ENCODE data around the gene TBK1. TPM values are rescaled to one million over a fixed set of nuclear protein-coding genes. Genes with fewer than 3 reads are reported as not detected.
"Not testable (repeated sequence)": the region's sequence is repeated elsewhere in the genome, so short reads cannot be mapped to it uniquely, and the experiment has no call there.

TBK1 gene
- total RNA-seq, 1 donor from 2014 or later, result 26.1 TPM

DNA sequence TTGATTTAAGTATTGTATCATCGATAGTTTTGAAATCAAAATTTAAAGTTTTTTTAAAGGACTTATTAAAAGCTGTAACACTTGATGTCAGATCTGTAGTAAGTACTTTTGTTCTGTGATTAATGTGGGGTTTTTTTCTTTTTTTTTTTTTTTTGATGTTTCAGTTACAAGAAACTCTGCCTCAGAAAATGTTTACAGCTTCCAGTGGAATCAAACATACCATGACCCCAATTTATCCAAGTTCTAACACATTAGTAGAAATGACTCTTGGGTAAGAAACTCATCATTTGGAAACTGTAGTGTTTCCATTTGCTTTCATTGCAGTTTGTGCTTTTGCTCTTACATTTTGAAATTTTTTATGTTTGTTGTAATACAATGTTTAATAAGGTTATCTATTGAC, 45.6 kb downstream of the TBK1 start:
- DNase-seq (ENCODE audit: low spot score), result no peak

DNA sequence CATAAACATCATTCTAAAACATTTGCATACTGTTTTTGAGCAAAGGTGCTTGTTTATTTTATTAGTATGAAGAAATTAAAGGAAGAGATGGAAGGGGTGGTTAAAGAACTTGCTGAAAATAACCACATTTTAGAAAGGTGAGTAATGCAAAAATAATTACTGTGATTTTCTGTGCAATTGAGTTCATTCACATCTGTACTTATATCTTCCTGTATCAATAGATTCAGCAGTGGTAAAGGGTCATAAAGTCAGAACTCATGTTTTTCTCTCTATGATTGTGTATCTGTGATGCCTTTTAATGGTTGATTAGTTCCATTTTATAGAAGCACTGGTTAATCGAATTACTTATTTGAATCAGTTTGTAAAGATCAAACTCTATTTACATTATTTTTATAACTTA, 46.0 kb downstream of the TBK1 start:
- DNase-seq (ENCODE audit: low spot score), result no peak

DNA sequence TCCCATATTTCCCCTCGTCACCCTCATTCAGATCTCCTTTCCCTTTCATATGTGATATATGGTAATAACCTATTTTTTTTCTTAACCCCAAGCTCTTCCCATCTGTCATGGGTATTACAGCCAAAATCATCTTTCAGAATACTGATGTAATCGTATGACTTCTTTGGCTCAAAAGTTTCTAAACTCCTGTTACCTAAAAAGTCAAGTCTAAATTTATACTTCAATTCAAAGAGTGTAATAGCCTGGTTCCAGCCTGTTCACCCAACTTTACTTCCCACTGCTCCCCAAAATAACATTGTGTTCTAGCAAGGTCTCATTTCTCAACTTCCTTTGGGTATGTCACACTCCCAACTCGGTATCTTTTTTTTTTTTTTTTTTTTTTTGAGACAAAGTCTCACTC, 48.5 kb downstream of the TBK1 start:
- DNase-seq (ENCODE audit: low spot score), result no peak

DNA sequence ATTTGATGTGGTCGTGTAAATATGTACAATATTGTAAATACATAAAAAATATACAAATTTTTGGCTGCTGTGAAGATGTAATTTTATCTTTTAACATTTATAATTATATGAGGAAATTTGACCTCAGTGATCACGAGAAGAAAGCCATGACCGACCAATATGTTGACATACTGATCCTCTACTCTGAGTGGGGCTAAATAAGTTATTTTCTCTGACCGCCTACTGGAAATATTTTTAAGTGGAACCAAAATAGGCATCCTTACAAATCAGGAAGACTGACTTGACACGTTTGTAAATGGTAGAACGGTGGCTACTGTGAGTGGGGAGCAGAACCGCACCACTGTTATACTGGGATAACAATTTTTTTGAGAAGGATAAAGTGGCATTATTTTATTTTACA, 49.6 kb downstream of the TBK1 start:
- no peak for DNase-seq (ENCODE audit: low spot score)

DNA sequence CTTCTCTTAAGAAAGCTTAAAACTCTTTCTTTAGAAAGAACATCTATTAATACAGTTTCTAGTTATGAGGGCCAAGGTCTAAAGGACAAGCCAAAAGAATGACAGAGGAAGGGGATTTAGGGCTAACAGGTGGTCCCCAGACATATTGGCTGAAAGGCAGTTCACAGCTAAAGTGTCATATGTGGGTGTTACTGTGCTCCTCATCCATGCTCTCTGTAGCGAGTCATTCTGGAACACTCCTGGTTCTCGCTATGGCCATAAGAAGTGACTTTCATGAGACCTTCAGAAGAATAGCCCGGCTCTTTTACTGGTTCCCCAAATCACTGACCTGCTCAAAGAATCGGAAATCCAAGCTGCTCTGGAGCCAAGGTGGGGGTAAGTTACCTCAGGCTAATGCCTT, 55.0 kb downstream of the TBK1 start:
- no peak for DNase-seq (ENCODE audit: low spot score)

DNA sequence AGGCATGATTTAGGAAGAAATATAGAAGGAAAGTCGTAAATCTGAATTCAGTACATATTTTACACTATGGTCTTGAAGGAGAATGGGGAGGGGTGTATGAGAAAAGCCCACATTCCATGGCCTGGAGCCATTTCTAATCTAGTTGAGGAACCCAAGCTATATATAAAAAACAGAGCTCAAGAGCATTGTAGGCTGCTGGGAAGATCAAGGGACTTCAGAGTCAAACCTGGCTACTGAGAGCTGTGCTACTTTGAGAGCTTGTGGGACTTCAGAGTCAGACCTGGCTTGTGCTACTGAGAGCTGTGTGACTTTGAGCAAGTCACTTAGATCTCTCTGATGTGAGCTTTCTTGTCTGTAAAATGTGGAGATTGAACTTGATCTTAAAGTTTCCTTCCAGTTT, 58.7 kb downstream of the TBK1 start:
- no peak for DNase-seq (ENCODE audit: low spot score)

DNA sequence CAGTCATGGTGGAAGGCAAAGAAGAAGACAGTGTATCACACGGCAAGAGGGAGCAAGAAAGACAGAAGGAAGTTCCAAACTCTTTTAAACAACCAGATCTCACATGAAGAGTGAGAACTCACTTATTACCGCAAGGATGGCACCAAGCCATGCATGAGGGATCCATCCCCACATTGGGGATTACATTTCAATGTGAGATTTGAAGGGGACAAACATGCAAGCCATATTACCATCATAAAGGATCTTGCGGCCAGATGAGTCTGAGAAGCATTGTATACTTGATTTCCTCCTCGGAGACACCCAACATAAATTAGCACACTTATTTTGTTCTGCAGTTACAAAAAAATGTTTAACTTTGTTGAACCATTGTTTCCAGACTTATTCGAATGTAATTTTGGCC, 66.5 kb downstream of the TBK1 start:
- DNase-seq (ENCODE audit: low spot score), result no peak

DNA sequence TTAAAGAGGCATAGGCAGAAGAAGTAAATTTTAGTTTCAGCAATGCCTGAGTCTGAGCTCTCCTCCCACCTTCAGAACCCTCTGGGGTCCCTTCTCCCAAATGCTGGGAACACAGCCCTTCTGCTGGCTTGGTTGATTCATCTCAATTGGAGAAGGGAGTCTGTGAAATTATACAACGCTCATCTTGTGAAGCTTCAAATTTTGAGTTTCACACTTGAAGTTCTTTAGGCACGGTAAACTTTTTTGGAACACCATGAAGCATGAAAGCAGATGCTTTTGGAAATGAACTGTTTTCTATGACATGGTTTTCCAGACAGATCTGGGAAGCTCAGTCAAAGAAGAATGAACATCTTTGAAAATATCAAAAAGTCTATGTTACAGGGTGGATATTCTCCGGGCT, 69.9 kb downstream of the TBK1 start:
- no peak for DNase-seq (ENCODE audit: low spot score)

DNA sequence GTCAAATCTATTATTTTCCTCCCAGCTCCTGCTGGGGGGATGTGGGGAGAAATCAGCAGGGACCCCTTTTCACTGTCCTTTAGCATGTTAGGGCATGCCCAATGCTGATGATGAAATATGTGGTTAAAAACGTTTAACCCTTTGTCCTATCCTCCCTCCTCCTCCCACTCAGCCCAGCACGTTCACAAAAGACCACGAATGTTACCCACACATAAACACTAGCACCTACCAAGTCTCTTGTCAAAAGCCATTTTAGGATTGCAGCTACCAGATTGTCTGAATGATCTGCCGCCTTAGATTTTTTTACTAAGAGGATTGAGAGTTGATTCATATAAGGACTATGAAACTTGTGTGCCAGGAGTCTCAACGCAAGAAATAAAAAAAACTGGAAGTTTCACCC, 70.4 kb downstream of the TBK1 start:
- DNase-seq (ENCODE audit: low spot score), result no peak

DNA sequence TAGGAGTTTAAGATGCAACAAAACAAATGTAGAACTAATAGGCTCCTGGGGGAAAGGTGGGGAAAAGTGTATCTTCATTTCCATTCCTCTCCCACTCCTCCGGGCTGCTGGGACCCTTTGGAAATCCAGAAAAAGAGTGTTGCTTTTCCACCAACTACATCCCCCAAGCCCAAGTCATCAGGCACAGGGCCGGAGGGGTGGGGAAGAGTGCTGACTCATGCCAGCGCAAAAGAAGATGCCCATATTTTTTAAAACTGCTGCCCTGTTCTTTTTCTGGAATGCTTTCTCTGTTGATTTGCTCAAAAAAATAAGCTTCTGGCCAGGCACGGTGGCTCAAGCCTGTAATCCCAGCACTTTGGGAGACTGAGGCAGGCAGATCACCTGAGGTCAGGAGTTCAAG, 70.9 kb downstream of the TBK1 start:
- DNase-seq (ENCODE audit: low spot score), result no peak

DNA sequence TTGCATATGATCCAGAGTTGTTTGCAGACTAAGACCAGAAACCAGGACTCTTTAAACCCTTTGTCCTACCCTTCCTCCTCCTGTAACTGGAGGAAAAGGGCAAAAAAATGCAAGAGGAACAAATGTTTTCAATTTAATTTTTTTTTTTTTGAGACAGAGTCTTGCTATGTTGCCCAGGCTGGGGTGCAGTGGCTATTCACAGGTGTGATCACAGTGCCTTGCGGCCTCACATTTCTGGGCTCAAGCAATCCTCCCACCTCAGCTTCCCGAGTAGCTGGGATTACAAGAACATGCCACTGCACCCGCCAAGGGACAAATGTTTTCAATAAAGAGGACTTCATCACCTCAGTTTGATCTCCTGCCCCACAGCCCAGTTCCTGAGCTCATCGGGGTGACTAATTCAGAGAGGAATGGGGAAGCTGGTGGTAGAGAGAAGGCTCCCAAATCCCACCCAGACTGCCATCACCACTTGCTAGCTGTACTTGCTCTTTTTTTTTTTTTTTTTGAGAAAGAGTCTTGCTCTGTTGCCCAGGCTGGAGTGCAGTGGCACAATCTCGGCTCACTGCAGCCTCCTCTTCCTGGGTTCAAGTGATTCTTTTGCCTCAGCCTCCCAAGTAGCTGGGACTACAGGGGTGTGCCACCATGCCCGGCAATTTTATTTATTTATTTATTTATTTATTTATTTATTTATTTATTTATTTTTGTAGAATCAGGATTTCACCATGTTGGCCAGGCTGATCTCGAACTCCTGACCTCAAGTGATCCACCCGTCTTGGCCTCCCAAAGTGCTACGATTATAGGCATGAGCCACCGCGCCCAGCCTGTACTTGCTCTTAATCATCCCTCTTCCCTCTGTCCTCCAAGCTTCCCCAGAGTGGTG, 71.9 kb downstream of the TBK1 start:
- DNase-seq (ENCODE audit: low spot score), result not testable (repeated sequence)

DNA sequence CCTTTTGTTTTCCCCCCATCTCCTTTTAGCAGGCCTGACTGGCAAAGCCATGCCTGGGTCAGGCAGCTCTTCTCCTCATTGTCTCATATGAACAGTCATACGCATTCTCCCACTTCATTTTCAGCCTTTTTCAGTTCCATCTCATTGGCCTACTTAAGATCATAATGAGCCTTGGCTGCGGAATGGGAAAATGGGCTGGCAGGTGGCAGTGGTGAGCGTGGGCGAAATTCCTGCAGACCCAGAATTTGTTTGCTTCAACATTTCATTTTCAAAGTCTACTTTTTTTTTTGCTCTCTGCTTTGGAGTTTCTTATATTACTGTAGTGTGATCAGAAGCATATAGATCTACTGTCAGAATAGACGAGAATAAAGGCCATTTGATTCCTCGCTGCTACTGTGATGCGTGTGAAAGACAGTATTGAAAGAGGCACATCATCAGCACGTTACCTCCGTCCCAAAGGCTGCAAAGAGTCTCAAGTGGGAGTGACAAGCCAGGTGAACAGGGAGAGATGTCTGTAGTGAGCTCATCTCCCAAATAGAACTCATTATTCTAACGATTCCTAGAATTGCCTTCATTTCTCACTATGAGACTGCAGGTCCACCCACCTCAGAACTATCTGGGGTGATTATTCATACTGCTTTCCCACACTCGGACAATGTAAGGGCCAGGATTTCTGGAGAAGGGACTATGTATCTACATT, 73.7 kb downstream of the TBK1 start:
- DNase-seq (ENCODE audit: low spot score), result no peak

DNA sequence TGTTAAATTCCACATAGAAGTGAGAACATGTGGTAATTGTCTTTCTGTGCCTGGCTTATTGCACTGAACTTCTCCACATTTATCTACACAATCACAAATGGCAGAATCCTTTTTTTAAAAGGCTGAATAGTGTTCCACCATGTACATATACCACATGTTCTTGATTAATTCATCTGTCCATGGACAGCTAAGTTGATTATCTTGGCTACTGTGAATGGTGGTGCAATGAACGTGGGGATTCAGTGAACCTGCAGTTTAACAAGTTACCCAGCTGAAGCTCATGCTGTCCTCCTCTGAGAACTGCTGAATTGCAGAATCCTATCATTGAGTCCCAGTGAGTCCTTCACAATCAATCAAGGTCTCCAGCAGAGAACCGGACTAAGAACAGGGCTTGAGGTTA, 74.9 kb downstream of the TBK1 start:
- DNase-seq (ENCODE audit: low spot score), result no peak

DNA sequence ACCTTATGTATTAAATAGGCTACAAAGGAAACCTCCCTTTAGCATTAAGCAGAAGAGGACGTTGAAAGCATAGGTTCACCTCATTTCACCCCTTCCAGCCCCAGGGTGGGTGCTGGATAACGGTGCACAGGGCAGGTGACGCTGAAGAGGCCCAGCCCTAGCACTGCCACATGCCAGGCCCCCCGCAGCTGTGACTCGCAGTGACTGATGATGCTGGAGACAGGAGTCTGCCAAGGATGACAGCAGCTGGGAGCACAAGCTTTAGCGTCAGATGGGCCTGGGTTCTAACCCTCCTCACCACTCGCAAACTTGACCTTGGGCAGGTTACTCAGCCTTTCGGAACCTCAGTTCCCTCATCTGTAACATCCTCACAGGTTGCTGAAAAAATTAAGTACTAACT, 76.7 kb downstream of the TBK1 start:
- DNase-seq (ENCODE audit: low spot score), result no peak

DNA sequence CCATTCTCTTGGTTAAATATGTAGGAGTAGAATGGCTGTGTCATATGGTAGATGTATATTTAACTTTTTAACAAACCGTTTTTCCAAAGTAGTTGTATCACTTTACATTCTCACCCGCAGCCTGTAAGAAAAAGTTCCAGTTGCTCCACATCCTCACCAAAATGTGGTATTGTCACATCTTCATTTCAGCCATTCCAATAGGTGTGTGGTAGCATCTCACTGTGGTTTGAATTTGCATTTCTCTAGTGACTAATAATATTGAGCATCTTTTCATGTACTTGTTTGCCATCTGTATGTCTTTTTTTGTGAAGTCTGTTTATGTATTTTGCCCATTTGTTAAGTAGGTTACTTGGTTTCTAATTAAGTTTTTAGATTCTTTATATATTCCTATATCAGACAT, 78.6 kb downstream of the TBK1 start:
- no peak for DNase-seq (ENCODE audit: low spot score)

DNA sequence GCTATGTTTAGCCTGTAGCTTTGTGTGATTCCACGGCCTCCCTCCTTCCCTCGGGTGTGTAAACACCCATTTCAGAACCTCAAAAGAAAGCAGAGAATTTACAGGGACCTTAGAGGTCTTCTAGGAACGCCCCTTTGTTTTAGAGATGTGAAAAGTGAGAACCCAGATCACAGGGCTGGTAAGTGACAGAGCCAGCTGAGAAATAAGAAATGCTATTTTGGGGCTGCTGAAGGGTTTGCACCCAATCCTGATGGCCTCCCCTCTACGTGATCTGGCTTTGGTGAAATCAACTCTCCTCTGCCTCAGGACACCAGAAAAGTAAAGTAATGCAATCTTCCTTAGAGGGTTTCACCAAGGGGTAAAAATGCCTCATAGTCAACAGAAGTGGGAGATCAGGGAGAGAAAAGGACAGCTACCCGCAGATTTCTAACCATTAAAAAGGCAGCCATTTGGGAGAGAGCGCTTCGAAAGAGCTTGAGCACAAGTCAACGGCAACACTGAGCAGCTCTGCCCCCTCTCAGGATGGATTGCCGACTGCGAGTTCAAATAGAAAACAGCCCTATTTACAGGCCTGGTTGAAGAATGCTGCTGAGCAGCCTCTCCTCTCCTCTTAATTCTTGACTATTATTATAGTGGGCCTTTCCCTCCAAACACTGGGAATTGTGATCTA, 79.9 kb downstream of the TBK1 start:
- no peak for DNase-seq (ENCODE audit: low spot score)

DNA sequence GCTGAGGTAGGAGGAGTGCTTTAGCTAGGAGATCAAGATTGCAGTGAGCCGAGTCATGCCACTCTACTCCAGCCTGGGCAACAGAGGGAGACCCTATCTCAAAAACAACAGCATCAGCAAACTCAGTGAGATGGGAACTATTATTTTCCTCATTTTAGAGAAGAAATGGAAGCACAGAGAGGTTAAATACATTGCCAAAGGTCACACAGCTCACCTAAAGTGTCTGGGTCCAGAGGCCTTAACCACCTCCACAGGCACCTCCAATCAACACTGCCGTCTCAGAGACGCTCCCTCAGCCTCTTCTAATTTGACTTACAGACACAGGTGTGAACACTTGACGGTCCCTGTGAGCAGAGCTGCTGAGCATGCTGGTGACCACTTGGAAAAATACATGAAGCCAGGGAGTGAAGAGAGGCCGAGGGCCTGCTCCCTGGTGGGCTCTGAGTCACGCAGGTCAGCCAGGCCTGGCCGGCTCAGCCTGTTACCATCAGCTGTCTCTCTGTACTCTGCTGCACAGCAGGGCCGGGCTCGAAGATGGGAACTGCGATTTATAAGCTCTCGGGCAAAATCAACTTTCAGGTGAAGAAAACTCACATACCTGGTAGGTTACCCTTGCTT, 80.9 kb downstream of the TBK1 start:
- DNase-seq (ENCODE audit: low spot score), result no peak

DNA sequence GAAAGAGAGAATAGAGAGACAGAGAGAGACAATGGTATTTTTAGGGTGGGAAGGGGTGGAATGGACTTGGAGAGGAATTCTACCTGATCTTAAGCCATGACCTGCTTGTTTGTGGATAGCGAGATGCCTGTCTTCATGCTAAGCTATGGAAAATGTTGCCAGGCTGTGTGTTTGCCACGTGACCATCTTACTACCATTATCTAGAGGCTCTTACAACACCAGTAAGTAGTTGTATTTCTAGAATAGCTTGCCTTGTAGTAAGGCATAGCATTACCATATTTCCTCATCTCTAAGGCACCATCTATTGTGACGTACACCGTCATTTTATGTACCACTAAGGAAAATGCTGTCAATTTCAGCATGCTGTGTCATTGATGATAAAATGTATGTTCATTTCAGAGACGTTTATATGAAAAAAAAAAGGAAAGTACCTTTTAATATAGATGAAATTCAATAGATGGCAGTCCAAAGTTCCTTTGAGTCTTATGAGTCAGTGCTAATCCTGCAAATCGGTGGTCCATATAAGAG, 82.8 kb downstream of the TBK1 start:
- DNase-seq (ENCODE audit: low spot score), result no peak

DNA sequence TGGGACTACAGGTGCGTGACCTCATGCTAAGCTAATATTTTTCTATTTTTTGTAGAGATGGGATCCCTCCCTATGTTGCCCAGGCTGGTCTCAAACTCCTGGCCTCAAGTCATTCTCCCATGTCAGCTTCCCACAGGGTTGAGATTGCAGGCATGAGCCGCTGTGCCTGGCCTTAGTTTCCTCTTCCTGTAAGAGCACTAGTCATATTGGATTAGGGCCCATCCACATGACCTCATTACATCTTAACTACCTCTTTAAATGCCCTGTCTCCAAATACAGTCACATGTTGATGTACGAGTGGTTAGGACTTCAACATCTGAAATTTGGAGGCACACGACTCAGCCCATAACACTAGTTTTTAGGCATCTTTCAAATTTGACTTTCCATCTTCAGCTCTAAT, 86.2 kb downstream of the TBK1 start:
- no peak for DNase-seq (ENCODE audit: low spot score)

DNA sequence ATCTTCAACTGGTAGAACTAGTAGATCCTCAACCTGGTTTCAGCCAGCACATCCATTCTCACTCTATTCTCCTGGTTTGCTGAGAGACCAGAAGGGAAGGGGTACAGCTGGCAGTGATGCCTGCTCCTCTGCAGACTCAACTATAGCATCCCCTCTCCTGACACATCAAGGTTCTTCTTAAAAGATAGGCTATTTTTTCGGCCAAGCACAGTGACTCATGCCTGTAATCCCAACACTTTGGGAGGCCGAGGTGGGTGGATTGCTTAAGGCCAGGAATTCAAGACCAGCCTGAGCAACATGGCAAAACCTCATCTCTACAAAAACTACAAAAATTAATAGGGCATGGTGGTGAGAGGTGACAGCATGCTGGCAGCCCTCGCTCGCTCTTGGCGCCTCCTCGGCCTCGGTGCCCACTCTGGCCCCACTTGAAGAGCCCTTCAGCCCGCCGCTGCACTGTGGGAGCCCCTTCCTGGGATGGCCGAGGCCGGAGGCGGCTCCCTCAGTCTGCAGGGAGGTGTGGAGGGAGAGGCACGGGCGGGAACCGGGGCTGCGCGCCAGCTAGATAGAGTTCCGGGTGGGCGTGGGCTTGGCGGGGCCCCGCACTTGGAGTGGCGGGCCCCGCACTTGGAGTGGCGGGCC, 90.6 kb downstream of the TBK1 start:
- DNase-seq (ENCODE audit: low spot score), result not testable (repeated sequence)

DNA sequence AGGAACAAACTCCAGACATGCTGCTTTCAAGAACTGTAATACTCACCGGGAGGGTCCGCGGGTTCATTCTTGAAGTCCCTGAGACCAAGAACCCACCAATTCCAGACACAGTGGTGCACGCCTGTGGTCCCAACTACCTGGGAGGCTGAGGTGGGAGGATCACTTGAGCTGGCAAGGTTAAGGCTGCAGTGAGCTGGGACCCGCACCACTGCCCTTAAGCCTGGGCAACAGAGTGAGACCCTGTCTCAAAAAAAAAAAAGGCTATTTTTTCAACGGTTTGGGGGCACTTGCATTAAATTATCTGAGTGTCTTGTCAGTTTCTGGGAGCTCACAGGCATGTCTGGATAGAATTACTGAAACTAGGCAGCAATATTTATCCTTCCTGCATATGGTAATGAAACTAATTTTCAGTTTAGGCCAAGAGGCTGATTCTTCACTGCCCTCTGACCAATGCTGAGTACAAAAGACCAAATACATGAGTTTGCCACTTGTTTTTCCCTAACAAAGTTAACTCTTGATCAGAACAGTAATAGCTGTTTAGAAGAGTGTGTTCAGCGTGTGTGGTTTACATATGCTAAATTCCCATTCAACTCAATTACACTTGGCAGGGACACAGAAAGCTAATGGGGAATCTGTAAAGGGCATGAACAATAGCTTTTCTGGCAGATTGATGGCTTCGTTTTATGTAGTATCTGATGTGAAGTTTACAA, 92.6 kb downstream of the TBK1 start:
- no peak for DNase-seq (ENCODE audit: low spot score)
